ENCODE results near the gene FNDC3B.

Gene FNDC3B

DNA sequence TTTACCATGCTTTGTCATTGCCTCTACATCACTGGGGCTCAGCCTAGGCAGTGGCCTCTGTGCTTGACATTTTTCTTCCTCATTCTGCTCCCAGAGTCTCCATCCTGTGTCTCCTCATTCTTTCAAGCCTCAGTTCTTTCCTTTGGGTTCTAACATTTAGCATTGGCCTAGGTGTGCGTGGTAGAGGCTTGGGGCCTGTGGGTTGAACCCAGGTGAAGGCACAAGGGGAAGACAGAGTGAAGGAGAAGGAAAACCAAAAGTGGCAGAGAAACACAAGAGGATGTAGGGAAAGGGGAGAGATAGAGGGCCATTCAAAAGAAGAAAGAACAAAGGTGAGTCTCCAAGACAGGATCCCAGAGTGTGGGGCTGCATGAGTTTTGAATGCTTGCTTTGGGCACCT is 75.7 kb downstream of the FNDC3B start:
- DNase-seq (ENCODE audit: low spot score): no peak

DNA sequence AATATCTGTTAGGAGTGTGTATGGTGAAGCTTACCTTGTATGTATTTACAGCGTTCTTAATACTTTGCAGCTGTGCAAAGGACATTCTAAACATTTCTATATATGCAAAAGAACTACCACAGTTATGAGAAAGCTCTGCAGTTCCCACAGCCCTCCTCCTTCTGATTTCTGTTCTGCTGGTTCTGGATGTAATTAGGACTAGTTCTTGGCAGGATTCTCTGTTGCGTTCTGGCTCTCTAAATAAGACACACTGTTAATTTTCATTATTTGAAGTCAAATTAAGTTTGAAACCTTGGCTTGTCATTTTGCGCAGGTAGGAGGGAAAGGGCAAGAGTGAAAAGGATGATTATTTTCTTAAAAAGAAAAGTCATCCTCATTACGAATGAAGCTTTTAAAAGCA is 76.4 kb downstream of the FNDC3B start:
- no peak for DNase-seq (ENCODE audit: low spot score)

DNA sequence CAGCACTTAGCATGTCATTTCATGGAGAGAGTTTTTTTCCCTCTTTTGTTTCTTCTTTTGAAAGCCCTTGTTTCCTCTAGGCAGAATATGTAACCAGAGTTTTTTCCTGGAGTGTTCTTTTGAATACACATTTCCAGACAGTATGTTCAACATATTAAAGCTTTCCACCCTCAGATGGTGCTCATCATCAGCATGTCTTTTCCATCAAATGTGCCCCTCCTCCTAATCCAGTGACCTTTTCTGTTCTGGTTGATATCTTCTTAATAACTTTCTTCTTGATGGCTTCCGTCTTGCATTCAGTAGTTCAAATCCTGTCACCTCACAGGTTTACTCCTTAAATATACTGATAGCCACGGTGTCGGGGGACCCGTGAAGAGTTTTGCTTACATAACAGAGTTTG is 78.6 kb downstream of the FNDC3B start:
- no peak for DNase-seq (ENCODE audit: low spot score)

GRCh38 chr3:172119266-172119969 is 80.0 kb downstream of the FNDC3B start:
- no peak for DNase-seq (ENCODE audit: low spot score)

GRCh38 chr3:172120912-172121311 is 81.5 kb downstream of the FNDC3B start:
- DNase-seq (ENCODE audit: low spot score): no peak

GRCh38 chr3:172121981-172122380 is 82.6 kb downstream of the FNDC3B start:
- DNase-seq (ENCODE audit: low spot score): no peak

GRCh38 chr3:172124271-172124670 is 84.9 kb downstream of the FNDC3B start:
- no peak for DNase-seq (ENCODE audit: low spot score)

- no peak for DNase-seq (ENCODE audit: low spot score)
Measured at GRCh38 chr3:172125053-172125452, 85.7 kb downstream of the FNDC3B start.

DNA sequence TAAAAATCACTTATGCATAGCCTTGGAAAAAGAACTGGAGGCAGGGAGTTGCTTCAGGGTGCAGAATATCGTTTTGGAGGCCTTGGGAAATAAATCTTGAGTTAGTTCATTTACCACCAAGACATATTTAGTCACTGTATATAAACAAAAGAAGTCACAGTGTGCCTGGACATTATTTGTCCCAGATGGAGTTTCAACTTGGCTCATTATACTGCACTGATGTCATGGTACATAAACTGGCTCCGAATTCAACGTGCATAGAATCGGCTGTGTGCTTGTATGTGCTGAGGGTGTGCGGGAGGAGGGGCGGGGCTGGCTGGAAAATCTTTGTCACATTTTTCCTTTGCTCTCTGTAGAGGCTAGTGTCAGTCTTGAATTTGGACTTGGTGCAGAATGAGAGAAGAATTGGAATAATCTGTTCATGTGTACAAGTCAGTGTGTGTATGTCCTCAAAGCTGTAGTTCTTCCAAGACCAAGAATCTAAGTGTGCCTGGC is 86.6 kb downstream of the FNDC3B start:
- DNase-seq (ENCODE audit: low spot score): peak; percentile 70

DNA sequence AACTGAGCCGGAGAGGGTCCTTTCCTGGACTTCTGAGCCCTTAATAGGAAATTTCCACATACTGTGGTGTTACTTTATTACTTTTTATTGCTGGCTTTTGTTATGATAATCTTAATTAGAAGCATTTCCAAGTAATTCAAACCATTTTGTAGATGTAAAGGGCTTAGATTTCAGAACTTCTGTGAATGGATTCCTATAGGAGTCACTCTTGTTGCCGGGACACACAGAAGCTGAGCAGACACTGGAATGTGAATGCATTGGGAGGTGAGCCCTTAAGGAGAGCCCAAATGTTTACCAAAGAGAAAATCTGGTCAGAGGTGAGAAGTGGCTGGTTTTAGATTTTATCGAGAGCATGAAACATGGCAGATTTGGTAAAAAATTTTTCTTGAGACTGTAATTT is 87.4 kb downstream of the FNDC3B start:
- no peak for DNase-seq (ENCODE audit: low spot score)

GRCh38 chr3:172127141-172127540 is 87.8 kb downstream of the FNDC3B start:
- no peak for DNase-seq (ENCODE audit: low spot score)

DNA sequence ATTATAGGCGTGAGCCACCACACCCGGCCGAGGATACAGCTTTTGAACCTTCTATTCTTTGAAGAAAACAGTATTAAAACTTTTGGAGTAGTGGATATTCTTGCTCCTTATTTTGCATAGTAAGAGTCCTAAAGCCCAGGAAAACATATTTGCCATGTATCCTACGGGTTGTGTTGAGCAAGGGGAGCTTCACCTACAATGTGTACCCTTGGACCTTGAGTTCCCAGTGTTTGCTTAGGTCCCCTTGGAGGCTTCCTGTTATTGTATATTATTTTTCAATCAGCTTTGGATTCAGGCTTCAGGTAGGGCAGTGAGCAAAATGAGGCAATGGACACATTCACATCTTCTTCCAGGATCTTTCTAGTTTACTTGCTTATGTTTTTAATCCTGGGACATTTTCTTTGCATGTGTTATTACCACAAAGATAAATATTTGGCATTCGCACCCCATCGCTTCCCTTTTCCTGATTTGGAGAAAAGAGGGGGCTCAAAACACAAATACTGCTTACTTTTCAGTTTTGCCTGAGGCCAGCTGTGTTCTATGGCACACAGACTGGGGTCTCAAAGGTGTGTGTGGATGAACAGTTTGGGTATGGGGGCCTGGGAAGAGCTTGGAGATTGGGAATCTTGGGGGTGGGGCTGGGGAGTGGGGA is 88.7 kb downstream of the FNDC3B start:
- no peak for DNase-seq (ENCODE audit: low spot score)

GRCh38 chr3:172128858-172129257 is 89.5 kb downstream of the FNDC3B start:
- DNase-seq (ENCODE audit: low spot score): no peak

GRCh38 chr3:172129498-172129849 is 90.1 kb downstream of the FNDC3B start:
- no peak for DNase-seq (ENCODE audit: low spot score)

DNA sequence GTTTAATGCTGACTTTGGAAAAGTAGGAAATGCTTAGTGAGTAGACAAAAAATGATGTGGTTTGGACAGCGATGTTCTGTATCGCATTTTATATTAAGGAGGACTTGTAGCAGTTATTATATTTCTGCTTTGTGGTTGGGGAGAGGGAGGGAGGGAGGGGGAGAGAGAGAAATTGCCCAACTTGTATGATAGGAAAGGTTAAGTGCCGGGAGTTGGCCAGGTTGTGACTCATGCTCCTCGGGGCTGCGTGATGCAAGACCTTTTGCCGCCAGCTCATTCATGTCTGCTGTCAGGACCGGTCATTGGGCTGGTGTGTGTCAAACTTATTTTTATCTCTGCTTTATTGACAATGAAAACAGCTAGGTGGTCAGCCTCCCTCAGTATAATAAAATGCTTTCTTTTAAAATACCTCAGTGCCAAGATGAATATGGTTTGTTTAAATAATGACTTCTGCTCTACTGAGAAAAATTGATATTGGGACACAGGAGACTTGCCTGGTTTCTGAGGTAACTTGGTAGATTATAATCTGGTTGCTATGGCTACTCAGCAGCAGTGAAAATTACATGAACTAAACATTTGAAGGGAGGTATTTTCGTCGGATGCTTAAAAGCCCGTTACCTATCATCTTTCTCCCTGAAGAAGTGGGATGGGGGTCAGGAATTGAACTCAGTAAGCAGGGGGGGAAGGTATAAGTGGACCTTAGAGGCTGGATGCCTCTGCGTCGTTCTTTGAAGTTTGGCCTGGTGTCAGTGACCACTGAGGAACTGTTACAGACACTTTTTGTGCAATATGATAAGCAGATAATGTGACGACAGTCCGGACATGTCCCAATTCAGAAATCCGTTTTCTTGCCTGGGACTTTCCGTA is 90.7 kb downstream of the FNDC3B start:
- peak; percentile 93 for DNase-seq (ENCODE audit: low spot score)

DNA sequence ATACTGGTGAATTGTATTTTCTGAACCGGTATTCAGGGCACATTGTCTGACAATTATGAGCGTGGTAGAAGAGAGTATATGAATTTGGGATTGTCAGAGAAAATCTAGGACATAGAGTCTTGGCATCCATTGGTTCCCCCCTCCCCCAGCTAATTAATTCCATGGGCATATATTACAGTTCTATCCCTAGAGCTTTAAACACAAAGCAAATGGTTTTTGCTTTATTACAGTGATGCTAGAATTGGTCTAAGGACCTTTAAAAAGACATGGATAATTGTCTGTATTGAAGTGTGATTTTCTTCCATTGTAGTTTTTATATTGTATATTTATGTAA is 91.3 kb downstream of the FNDC3B start:
- no peak for DNase-seq (ENCODE audit: low spot score)

- DNase-seq (ENCODE audit: low spot score): no peak
Measured at GRCh38 chr3:172131746-172132145, 92.4 kb downstream of the FNDC3B start.

DNA sequence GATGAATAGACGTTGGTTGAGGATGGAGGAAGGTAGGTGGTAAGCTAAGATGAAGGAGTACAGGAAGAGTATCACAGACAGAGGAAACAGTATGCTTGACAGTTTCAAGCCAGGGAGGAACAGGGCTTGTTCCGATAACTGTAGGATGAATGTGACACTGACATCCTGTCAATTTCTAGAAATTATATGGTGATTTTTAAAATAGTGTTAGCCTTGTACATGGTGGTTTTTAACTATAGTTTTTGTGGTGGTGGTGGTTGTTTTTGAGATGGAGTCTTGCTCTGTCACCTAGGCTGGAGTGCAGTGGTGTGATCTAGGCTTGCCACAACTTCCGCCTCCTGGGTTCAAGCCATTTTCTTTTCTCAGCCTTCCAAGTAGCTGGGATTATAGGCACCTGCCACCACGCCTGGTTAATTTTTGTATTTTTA is 92.8 kb downstream of the FNDC3B start:
- DNase-seq (ENCODE audit: low spot score): no peak

DNA sequence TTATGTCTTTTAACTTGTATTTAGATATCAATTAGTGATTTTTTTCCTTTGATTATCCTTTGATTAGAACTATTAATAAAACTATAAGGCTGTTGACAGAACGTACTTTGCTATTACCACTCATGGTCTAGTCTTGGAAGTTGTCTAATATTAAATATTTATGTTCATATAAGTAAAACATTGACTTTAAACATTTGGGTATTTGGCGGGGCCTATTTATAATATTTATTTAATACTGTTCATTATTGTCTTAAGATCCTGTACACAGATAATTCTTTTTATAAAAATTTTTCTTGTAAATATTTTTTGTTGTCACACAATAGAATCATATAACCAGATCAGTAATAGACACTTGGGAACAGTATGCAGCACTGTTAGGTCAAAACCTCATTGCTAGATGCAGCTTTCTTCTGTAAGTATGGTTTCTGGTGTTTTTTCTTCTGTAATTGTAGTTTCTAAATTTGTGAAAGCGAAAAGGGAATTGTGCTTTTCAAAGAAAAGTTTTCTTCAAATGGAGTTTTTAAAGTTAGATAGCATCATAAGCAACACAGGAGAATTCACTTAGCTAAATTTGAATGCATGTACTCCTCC is 93.4 kb downstream of the FNDC3B start:
- no peak for DNase-seq (ENCODE audit: low spot score)

DNA sequence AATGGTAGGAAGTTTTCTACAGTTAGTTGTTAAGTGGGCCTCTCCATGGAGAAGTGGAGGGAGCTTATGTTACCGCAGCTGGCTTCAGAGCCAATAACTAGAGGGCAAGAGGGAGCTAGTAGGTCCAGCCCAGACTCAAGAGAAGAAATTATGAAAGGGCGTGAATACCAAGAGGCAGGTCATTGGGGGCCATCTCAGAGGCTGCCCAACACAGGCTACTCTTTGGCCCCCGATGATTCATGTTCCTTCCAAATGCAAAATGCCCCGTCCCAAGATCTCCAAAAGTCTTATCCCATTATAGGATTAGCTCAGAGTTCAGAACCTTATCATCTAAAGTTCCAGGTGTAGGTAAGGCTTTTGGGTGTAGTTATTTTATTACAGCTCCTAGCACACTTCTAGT is 94.5 kb downstream of the FNDC3B start:
- DNase-seq (ENCODE audit: low spot score): no peak

DNA sequence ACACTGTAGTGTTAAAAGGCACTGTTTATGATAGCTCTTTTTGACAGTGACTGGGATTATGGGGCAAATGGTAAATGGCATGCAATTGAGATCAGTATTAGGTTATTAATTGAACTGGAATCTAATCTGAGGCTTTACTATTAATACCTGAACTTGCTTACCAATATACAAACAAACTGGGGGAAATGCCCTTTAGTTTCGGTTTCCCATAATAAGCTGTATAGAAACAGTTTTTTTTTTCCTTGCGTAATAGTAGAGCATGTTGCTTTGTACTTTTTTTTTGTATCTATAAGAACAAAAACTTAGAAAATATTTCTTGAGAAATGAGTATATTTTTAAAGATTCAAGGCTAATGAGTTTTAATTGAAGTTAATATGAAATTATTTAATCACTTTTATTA is 95.0 kb downstream of the FNDC3B start:
- DNase-seq (ENCODE audit: low spot score): no peak

GRCh38 chr3:172135185-172135584 is 95.8 kb downstream of the FNDC3B start:
- no peak for DNase-seq (ENCODE audit: low spot score)

- peak; percentile 50 for DNase-seq (ENCODE audit: low spot score)
Measured at GRCh38 chr3:172135820-172136219, 96.4 kb downstream of the FNDC3B start.
